HT1080 (cell line): ENCODE results near the gene ZNF683. TPM values are rescaled to one million over a fixed set of nuclear protein-coding genes. Genes with fewer than 3 reads are reported as not detected.
A peak's percentile ranks its signal among the peaks of the same experiment; 100 is the strongest.

Experiments used
- DNase-seq: peaks from one replicate; pipeline ENCODE4 v3.0.0-alpha.2; 2015; ENCODE audit warnings: low read depth
- total RNA-seq: library from RNA; depleted of rRNA; stranded (reverse); fragments of >200 nt; shearing (Covaris generic); gene quantifications from 2 replicates; pipeline ENCODE4 v1.2.3, GENCODE V29; 2014

Gene ZNF683
- total RNA-seq, 1 experiment from 2014 or later = not detected

- DNase-seq = no peak
Observed at GRCh38 chr1:26359981-26360806, 12.4 kb downstream of the ZNF683 start.

DNA sequence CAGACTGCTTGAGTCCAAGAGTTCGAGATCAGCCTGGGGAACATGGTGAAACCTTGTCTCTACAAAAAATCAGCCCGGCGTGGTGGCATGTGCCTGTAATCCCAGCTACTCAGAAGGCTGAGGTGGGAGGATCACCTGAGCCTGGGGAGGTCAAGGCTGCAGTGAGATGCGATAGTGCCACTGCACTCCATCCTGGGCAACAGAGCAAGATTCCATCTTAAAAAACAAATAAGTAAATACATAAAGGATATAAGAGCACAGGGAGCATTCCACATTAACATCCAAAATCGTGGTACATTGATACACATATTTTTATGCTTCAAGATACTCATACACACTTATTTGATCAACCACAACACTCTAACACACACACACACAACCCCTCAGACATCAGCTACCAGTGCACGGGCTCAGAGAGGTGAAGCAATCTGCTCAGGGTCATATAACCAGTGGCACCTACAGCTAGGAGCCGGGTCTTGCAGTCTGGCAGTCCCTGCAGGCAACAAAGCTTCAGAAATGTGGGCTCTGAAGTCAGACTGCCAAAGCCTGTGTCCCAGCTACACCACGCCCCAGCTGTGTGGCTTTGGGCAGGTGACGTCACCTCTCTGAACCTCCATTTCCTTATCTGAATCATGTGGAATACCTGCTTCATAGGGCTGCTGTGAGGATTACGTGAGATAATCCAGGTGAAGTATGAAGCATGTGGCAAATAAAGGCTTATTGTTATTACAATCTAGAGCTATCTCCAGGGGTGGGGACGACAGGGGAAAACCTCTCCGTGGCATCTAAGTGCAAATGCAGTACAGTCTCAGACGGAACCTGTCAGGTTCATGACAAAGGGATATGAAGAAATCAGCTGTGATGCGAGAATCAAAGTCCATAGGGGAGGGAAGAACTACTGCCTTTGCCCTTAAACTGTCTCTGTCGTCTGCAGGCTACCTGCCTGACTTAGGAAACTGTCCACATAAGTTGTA lies 13.9 kb downstream of the ZNF683 start:
- peak; percentile 53 for DNase-seq

- no peak for DNase-seq
Observed at GRCh38 chr1:26357121-26357602, 15.4 kb downstream of the ZNF683 start.

DNA sequence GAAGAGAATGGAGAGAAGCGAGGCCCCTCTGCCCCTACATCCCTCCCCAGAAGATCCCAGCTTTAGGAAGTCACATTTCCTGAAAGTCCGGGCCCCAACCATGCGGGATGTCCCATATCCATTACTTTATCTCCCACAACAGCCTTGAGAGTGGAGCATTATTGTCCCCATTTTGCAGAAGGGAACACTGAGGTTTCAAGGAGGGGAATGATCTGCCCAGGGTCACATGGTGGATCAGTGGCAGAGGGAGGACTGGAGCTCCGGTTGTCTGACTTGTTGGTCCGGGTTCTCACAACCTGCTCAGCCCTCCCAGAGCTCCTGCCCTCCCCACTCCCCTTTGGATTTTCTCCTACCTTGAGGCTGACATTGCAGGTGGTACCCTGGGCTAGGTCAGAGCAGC lies 16.4 kb downstream of the ZNF683 start:
- DNase-seq = no peak

- DNase-seq = no peak
Observed at GRCh38 chr1:26354972-26355371, 17.6 kb downstream of the ZNF683 start.

- DNase-seq = no peak
Observed at GRCh38 chr1:26353976-26354820, 18.4 kb downstream of the ZNF683 start, which contains the start of gene CRYBG2. Gene CRYBG2, minus strand, starts transcription at chr1:26354130. Its CDS starts 7,473 bp downstream, at chr1:26346657.

DNA sequence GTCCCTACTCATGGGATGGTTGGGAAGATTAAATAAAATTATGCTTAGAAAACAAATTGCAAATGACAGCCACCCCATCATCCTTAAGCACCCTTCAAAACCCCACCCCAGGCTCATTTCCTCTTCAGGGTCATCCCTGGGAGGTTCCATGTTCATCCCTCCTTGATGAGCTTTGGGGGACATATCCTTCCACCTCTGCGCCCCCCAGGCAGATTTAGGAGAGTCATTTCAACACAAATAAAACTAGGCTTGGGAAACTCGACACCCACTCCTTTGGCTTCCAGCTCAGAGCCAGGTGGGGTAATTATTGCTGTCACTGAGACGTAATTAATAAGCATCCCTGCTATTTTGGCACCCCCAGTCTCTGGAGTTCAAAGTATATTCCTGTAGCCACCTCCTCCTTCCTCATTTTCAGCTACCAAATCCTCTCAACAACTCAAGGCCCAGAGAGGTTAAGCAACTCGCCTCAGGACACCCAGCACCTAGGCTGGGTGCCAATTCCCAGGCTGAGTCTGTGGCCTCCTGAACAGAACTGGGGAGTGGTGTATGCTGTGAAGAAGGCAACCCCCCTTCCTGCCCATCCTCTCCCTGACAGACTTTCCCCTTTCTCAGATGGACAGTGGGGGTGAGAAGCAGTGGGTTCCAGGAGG lies 19.2 kb downstream of the ZNF683 start:
- no peak for DNase-seq

GRCh38 chr1:26352338-26352679 lies 20.2 kb downstream of the ZNF683 start:
- DNase-seq = no peak

DNA sequence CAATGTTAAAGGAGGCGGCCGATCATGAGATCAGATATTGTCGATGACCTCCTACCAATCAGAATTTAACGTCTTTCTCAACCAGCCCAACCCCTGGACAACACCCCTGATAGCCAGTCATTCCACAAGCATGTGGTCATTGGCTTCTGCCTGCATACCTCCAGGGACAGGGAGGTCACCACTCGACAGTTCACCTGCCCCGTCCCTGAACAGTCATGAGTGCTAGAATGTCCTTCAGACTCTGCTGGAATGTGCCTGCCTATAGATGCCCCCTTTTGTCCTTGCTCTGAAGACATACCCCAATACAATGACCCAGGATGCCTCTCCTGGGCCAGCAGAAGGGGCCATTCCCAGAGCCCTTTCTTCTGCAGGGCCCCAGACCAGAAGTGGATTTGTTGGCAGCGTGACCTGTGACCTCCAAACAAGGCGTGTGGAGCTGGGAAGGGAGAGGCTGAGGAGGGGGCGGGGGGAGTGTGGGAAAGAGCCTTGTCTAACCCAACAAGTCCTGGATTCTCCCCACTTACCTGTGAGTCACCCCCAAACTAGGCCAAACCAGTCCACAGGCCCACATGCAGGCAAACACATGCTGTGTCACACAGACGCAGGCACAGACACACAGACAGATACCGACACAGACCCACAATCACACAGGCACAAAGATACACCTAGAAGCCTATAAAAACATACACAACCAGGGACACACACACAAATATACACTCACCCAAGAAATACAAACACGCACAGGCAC lies 20.8 kb downstream of the ZNF683 start:
- DNase-seq = peak; percentile 55

GRCh38 chr1:26350701-26351589 lies 21.6 kb downstream of the ZNF683 start:
- peak; percentile 46 for DNase-seq

DNA sequence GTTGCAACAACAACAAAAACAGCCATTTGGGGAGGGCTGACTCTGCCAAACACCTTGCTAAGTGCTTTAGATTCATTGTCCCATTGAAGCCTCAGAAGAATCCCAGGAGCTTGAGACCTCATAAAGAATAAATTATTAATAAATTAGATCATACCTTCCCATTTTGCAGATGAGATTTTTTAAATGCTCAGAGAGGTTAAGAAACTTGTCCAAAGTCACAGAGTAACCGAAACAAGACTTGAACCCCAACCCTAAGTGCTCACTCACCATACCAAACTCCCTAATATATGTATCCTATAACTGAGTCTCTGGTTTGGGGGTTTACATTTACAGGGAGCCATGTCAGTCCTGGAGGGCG lies 22.2 kb downstream of the ZNF683 start:
- no peak for DNase-seq

- no peak for DNase-seq
Observed at GRCh38 chr1:26349877-26350244, 22.7 kb downstream of the ZNF683 start.

DNA sequence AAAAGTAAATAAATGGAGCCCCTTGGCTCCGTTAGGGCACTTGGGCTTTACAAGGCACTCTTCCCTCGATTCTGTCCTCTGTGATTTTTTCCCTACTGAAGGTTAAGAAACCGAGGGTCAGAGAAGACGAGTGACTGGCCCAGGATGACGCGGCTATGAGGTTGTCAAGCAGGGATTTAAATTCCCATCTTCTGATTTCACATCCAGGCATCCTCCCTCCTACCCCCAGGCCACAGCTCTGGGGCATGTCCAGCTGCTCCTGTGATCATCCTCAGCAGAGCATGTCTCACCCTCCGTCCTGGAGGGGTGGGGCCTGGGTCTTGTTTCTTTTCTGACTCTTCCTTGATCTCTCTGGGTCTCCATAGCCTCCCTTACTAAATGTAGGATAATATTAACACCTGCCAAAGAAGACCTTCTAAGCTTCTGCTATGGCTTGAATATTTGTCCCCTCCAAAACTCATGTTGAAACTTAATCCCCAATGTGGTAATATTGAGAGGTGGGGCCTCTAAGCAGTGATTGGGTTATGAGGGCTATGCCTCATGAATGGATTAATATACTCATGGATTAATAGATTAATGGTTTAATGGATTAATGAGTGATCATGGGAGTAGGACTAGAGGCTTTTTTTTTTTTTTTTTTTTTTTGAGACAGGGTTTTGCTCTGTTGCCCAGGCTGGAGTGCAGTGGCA lies 23.2 kb downstream of the ZNF683 start:
- DNase-seq = peak; percentile 85

GRCh38 chr1:26346274-26347033 lies 26.1 kb downstream of the ZNF683 start:
- DNase-seq = no peak

DNA sequence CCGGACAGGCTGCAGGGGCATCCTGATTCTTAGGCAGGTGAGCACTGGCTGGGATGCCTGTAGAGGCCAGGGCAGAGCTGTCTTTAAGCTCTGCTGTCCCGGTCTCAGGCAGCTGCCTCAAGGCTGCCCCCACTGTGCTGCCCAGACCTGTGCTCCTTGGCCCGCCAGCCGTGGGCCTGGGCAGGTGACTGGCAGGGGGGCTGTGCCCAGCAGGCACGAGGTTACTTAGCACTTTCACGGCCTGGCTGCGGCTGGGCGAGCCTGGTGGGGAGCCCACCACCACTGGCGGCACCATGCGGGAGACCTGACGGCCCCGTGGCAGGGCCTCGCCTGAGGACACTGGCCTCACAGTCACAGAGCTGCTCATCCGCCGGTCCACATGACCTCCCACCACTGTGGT lies 26.8 kb downstream of the ZNF683 start:
- DNase-seq = no peak

DNA sequence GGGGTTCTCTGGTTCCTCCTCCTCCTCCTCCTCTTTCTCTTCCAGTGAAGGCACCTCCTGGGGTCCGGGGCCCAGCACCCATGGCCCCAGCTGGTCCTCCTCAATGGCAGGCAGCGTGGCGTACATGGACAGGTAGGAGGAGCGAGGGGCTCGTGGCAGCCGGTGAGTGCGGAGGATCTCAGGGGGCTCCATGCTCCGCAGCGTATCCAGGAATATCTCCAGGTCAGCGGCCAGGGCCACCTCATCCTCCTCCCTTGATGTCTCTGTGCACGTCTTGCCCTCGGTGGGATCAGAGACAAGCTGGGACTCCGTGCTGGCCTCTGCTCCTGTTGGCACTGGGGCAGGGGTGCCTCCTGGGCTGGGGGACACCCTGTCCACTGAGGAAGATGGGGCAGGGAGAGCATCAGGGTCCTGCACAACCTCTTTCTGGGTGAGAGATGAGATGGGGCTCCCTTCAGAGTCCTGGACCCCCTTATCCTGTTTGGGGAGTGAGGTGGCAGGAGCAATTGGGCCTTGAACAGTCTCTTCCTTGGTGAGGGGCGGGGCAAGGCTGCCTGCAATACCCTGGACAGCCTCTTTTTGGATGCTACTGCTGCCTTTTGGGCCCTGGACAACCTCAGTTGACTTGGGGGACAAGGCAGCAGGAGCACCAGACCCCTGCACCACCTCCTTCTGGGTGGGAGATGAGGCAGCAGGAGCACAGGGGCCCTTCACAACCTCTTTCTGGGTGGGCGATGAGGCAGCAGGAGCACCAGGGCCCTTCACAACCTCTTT lies 28.2 kb downstream of the ZNF683 start:
- DNase-seq = no peak

GRCh38 chr1:26340047-26340481 lies 32.5 kb downstream of the ZNF683 start:
- peak; percentile 37 for DNase-seq
